ENCODE measurements around the gene APOL3.

The APOL3 gene

DNA sequence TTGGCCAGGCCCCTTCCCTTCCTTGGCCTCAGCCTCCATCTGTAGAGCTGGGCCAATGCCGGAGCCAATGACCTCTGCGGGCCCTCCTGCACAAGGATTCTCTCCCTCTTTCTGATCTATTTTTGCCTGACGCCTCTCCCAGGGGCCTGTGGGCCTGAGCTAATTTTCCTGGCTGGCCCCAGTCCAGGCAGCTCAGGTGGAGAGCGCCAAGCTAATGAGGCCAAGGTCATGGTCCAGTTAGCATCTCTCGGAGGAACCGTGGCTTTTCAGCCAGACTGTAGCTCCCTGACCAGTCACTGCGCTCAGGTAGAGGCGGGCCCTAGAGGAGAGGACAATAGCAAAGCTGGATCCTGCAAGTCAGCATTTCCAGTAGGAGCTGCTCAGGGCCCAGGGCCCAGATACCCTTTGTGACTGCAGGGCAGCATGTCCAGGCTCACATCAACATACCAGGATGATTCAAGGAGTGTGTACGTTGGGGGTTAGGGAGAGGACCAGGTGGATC, 43.5 kb downstream of the APOL3 start:
- Histone ChIP-seq H3K36me3 (no peaks in the 10 kb centered on the region), H3K4me1 (no peaks in the 10 kb centered on the region), H3K27ac (no peak overlapping the region), H3K4me3 (no peak overlapping the region), H3K9me3 (no peaks in the 10 kb centered on the region), H3K27me3 (no peaks in the 10 kb centered on the region)
- intact Hi-C loops (cut with DNase I; ENCODE audit: low total_unique reads): loop anchor here (10.0 kb wide), 1 partner anchor 512 kb away; no protein-coding TSS in a partner anchor
- TF ChIP-seq, protein P1, sequence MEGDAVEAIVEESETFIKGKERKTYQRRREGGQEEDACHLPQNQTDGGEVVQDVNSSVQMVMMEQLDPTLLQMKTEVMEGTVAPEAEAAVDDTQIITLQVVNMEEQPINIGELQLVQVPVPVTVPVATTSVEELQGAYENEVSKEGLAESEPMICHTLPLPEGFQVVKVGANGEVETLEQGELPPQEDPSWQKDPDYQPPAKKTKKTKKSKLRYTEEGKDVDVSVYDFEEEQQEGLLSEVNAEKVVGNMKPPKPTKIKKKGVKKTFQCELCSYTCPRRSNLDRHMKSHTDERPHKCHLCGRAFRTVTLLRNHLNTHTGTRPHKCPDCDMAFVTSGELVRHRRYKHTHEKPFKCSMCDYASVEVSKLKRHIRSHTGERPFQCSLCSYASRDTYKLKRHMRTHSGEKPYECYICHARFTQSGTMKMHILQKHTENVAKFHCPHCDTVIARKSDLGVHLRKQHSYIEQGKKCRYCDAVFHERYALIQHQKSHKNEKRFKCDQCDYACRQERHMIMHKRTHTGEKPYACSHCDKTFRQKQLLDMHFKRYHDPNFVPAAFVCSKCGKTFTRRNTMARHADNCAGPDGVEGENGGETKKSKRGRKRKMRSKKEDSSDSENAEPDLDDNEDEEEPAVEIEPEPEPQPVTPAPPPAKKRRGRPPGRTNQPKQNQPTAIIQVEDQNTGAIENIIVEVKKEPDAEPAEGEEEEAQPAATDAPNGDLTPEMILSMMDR (IDR thresholded peaks at IDR 0.05): no peak
- no peak for DNase-seq

GRCh38 chr22:36116127-36116526, 44.4 kb downstream of the APOL3 start:
- H3K27me3 ChIP-seq: no peaks in the 10 kb centered on the region
- intact Hi-C loops (cut with DNase I; ENCODE audit: low total_unique reads): loop anchor here (10.0 kb wide), 1 partner anchor 511 kb away; no protein-coding TSS in a partner anchor
- TF ChIP-seq, protein P1 (IDR thresholded peaks at IDR 0.05): no peak
- H3K36me3 ChIP-seq: no peaks in the 10 kb centered on the region
- H3K4me1 ChIP-seq: no peaks in the 10 kb centered on the region
- no peaks in the 10 kb centered on the region for H3K9me3 ChIP-seq
- H3K27ac ChIP-seq: no peak overlapping the region
- DNase-seq: no peak
- no peak overlapping the region for H3K4me3 ChIP-seq

DNA sequence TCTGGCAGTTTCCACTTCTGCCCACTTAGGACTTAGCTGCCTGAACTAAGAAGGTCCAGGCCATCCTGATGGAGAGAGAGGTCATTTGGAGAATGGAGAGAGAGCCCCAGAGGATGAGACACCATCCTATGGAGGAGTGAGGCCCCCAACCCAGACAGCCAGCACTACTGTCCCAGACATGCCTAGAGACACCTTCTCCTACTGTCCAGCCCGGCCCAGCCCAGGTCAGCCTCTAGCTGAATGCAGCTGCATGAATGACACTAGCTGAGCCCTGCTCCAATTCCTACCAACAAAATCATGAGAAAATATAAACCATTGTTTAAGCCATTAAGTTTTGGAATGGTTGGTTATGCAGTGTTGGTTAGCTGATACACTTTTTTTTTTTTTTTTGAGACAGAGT, 47.4 kb downstream of the APOL3 start:
- H3K9me3 ChIP-seq: no peaks in the 10 kb centered on the region
- intact Hi-C loops (cut with DNase I; ENCODE audit: low total_unique reads): loop anchor here (10.0 kb wide), 1 partner anchor 508 kb away; no protein-coding TSS in a partner anchor
- no peaks in the 10 kb centered on the region for H3K27me3 ChIP-seq
- no peak overlapping the region for H3K4me3 ChIP-seq
- no peak for DNase-seq
- no peaks in the 10 kb centered on the region for H3K36me3 ChIP-seq
- H3K27ac ChIP-seq: no peak overlapping the region
- TF ChIP-seq, protein P1 (IDR thresholded peaks at IDR 0.05): no peak
- peaks cover 0 to 11% (median 8%) of the 10 kb centered on the region in 4 donors for H3K4me1 ChIP-seq

DNA sequence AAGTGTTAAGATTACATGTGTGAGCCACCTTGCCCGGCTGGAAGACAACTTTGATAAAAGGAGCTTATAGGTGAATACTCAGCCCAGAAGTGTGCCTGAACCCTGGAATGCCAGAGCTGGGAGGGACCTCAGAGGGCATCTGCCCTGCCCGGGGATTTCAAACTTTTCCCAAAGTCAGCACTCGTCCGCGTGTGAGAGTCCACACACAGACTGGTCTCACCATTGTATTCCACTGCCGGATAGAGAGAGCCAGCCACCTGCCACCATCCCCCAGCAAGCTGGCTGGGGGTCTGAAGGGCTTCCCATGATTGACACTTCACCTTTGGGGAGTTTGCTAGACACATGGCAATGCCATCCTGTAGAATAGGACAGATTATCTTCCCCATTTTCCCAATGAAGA, 49.2 kb downstream of the APOL3 start:
- Histone ChIP-seq H3K4me3 (no peak overlapping the region), H3K27ac (no peak overlapping the region), H3K27me3 (no peaks in the 10 kb centered on the region), H3K4me1 (peaks cover 0 to 11% (median 8%) of the 10 kb centered on the region in 4 donors), H3K9me3 (no peaks in the 10 kb centered on the region), H3K36me3 (no peaks in the 10 kb centered on the region)
- intact Hi-C loops (cut with DNase I; ENCODE audit: low total_unique reads): loop anchor here (10.0 kb wide), 1 partner anchor 507 kb away; no protein-coding TSS in a partner anchor
- TF ChIP-seq, protein P1 (IDR thresholded peaks at IDR 0.05): no peak
- DNase-seq: no peak

DNA sequence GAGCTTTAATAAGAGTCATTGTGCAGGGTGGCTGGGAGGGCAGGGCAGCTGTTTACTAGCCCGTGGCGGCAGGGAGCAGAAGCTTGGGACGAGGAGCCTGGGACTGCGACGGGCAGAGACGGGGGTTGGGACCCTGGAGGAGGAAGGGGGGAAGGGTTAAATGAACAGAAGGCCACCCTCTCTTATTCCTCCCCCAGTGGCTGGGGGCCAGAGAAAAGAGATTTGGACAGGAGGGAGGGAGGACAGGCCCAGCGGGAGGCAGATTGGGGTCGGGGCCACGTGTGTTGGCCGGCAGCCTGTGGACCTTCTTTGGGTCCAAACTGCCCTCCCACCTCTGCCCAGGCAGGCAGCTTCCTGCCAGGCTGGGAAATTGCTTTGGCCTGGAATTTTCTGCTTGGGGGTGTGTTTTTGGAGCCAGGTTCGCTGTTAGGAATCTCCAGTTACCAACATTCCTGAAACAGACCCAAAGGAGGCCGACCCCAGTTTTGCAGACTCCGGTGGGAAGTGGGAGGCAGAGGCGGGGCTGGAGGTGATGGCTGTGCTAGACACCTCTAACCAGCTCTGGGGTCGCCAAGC, 50.2 kb downstream of the APOL3 start:
- Histone ChIP-seq H3K27me3 (no peaks in the 10 kb centered on the region), H3K36me3 (no peaks in the 10 kb centered on the region), H3K4me1 (peaks cover 0 to 11% (median 8%) of the 10 kb centered on the region in 4 donors), H3K4me3 (no peak overlapping the region), H3K27ac (no peak overlapping the region), H3K9me3 (no peaks in the 10 kb centered on the region)
- TF ChIP-seq, protein P1 (IDR thresholded peaks at IDR 0.05): no peak
- DNase-seq: no peak
- intact Hi-C loops (cut with DNase I; ENCODE audit: low total_unique reads): loop anchor here (10.0 kb wide), 1 partner anchor 506 kb away; no protein-coding TSS in a partner anchor

All from tibial artery (tissue), 4 donors.